ENCODE data around the gene ATOH8. TPM values are rescaled to one million over a fixed set of nuclear protein-coding genes. Genes with fewer than 3 reads are reported as not detected.
A peak's percentile ranks its signal among the peaks of the same experiment; 100 is the strongest.

Gene ATOH8
- total RNA-seq, 2 donors from 2014 or later, result 78.4 to 207 TPM

DNA sequence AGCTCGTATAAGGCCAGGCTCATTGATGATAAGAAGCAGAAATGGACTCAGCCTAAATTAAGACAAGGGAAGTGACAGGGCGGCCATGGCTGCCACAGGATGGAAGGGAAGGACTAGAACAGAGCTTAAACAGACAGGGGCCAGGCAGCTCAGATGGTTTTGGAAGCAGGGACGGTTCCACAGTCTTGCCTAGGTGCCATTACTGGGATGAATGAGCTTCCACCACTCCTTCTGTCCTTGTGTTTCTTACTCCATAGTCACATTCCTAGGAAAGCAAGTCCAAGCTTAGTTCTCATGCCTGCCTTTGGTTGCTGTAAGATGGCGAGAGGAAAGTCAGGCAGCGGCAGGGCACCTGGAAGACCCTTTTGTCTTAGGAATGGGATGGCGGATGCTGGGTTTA lies 47.7 kb upstream of the ATOH8 start:
- TF ChIP-seq, protein P1, sequence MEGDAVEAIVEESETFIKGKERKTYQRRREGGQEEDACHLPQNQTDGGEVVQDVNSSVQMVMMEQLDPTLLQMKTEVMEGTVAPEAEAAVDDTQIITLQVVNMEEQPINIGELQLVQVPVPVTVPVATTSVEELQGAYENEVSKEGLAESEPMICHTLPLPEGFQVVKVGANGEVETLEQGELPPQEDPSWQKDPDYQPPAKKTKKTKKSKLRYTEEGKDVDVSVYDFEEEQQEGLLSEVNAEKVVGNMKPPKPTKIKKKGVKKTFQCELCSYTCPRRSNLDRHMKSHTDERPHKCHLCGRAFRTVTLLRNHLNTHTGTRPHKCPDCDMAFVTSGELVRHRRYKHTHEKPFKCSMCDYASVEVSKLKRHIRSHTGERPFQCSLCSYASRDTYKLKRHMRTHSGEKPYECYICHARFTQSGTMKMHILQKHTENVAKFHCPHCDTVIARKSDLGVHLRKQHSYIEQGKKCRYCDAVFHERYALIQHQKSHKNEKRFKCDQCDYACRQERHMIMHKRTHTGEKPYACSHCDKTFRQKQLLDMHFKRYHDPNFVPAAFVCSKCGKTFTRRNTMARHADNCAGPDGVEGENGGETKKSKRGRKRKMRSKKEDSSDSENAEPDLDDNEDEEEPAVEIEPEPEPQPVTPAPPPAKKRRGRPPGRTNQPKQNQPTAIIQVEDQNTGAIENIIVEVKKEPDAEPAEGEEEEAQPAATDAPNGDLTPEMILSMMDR (IDR thresholded peaks at IDR 0.05), result no peak
- no peak overlapping the region for H3K4me3 ChIP-seq
- ATAC-seq (ENCODE audit: insufficient number of reproducible peaks, low FRiP score, low read depth) (no peak), DNase-seq (ENCODE audit: low spot score) (no peak)
- H3K9me3 ChIP-seq, result no peaks in the 10 kb centered on the region
- H3K36me3 ChIP-seq, result no peaks in the 10 kb centered on the region
- no peaks in the 10 kb centered on the region for H3K27me3 ChIP-seq (replicated peaks; ENCODE audit: insufficient read depth)
- H3K4me1 ChIP-seq (ENCODE audit: control insufficient read depth in 1 of 2, low read depth in 2 of 2), result peaks cover 6 to 37% of the 10 kb centered on the region in 2 donors
- peak overlapping the region; percentile 2 to 52 for H3K27ac ChIP-seq

DNA sequence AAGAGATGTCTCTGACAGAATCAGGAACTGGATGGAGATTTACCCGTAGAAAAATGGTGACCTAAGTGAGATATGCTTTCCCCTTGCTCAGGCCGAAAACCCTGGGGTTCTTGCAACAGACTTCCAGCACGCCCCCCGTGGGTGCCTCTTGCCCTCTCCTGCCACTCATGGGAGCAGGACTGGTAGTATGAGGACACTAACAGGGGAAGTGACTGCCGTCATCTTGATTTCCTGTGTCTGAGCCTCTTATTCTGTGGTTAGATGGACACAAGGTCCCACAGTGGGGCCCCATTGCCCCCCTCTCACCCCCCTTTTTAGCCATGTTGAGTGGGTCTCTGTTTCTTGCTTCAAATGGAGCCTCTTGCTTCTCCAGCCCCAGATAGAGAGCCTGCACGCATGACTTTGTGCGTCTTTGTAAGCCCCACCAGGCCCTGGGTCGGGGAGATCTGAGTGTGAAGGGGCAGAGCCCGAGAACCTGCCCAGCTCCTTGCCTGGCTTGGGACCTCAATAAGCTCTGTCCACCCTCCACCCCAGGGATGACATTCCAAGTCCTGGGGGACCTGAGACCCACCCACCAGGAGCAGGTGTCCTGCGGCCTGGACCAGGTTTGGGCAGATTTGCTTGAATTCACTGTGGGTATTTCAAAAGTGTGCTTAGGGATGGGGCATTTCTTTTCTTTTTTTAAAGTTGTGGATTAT lies 47.0 kb upstream of the ATOH8 start:
- H3K36me3 ChIP-seq, result no peaks in the 10 kb centered on the region
- H3K4me3 ChIP-seq, result no peak overlapping the region
- TF ChIP-seq, protein P1 (IDR thresholded peaks at IDR 0.05), result no peak
- DNase-seq (ENCODE audit: low spot score), result no peak
- H3K4me1 ChIP-seq (ENCODE audit: control insufficient read depth in 1 of 2, low read depth in 2 of 2), result peaks cover 6 to 44% of the 10 kb centered on the region in 2 donors
- no peaks in the 10 kb centered on the region for H3K9me3 ChIP-seq
- ATAC-seq (ENCODE audit: insufficient number of reproducible peaks, low FRiP score, low read depth), result no peak
- H3K27me3 ChIP-seq (replicated peaks; ENCODE audit: insufficient read depth), result no peaks in the 10 kb centered on the region
- H3K27ac ChIP-seq, result peak overlapping the region; percentile 2 to 42

DNA sequence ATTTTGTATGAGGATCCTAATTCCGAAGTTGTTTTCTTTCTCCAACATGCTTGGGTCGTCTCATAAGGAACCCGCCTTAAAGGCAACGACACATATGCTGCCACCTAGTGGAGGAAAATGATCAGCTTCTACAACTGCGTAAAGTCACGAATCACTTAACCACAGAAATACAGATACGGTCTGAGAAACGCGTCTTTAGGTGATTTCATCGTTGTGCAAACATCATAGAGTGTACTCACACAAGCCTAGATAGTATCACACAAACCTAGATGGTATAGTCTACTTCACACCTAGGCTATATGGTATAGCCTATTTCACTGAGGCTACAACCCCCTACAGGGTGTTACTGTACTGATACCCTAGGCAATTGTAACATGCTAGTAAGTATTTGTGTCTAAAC lies 46.5 kb upstream of the ATOH8 start:
- TF ChIP-seq, protein P1 (IDR thresholded peaks at IDR 0.05), result peak; percentile 79
- Histone ChIP-seq H3K27ac (no peak overlapping the region), H3K36me3 (no peaks in the 10 kb centered on the region), H3K4me3 (no peak overlapping the region), H3K27me3 (replicated peaks; ENCODE audit: insufficient read depth) (no peaks in the 10 kb centered on the region), H3K4me1 (ENCODE audit: control insufficient read depth in 1 of 2, low read depth in 2 of 2) (peaks cover 6 to 45% of the 10 kb centered on the region in 2 donors), H3K9me3 (no peaks in the 10 kb centered on the region)
- peak; percentile 47 for ATAC-seq (ENCODE audit: insufficient number of reproducible peaks, low FRiP score, low read depth)
- no peak for DNase-seq (ENCODE audit: low spot score)

GRCh38 chr2:85708641-85709040 lies 45.1 kb upstream of the ATOH8 start:
- ATAC-seq (ENCODE audit: insufficient number of reproducible peaks, low FRiP score, low read depth), result no peak
- H3K36me3 ChIP-seq, result no peaks in the 10 kb centered on the region
- no peaks in the 10 kb centered on the region for H3K9me3 ChIP-seq
- H3K4me1 ChIP-seq (ENCODE audit: control insufficient read depth in 1 of 2, low read depth in 2 of 2), result peaks cover 10 to 58% of the 10 kb centered on the region in 2 donors
- no peak for DNase-seq (ENCODE audit: low spot score)
- H3K4me3 ChIP-seq, result no peak overlapping the region
- H3K27ac ChIP-seq, result no peak overlapping the region
- H3K27me3 ChIP-seq (replicated peaks; ENCODE audit: insufficient read depth), result no peaks in the 10 kb centered on the region
- TF ChIP-seq, protein P1 (IDR thresholded peaks at IDR 0.05), result no peak

DNA sequence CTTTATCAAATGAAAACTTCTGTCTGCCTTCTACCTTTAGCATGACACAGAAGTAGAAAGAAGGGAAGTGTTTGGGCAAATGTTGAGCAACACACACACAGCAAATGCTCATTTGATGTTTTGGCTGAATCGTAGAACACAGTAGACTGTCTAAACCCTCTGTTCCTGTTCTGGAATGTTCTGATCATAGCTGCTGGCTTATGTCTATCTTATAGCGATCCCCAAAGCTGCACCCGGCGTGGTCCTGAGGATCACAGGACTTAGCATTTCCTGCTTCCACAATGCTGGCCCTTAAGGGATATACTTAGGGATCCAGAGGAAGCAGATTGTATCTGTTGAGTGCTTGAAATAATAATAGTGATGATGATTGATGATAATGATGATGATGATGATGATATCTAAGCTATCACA lies 44.4 kb upstream of the ATOH8 start:
- no peaks in the 10 kb centered on the region for H3K27me3 ChIP-seq (replicated peaks; ENCODE audit: insufficient read depth)
- ATAC-seq (ENCODE audit: insufficient number of reproducible peaks, low FRiP score, low read depth), result no peak
- H3K4me1 ChIP-seq (ENCODE audit: control insufficient read depth in 1 of 2, low read depth in 2 of 2), result peaks cover 10 to 54% of the 10 kb centered on the region in 2 donors
- TF ChIP-seq, protein P1 (IDR thresholded peaks at IDR 0.05), result no peak
- no peak for DNase-seq (ENCODE audit: low spot score)
- no peaks in the 10 kb centered on the region for H3K36me3 ChIP-seq
- no peak overlapping the region for H3K4me3 ChIP-seq
- no peaks in the 10 kb centered on the region for H3K9me3 ChIP-seq
- H3K27ac ChIP-seq, result peak overlapping the region in 1 of 2 donors; percentile 37
